Neuron (in vitro differentiated cells): ENCODE results near the gene NSMCE1.

ENCODE experiments used
- H2AFZ ChIP-seq: one replicate; pipeline ENCODE4 v1.6.1; 2013; ENCODE audit warnings: low read depth, mild to moderate bottlenecking, inconsistent platforms, low read length, moderate library complexity
- H3K27me3 ChIP-seq: one replicate; pipeline ENCODE4 v1.6.1; 2013; ENCODE audit warnings: low read length; ENCODE audit not compliant: insufficient read depth
- H3K36me3 ChIP-seq: one replicate; pipeline ENCODE4 v1.6.1; 2013; ENCODE audit warnings: low read length; ENCODE audit not compliant: insufficient read depth
- H3K4me1 ChIP-seq: one replicate; pipeline ENCODE4 v1.6.1; 2013; ENCODE audit warnings: low read length; ENCODE audit not compliant: insufficient read depth
- H3K4me3 ChIP-seq: 2 replicates; pipeline ENCODE4 v1.5.1; 2013; ENCODE audit warnings: mild to moderate bottlenecking, low read length, moderate library complexity
- H3K9me3 ChIP-seq: one replicate; pipeline ENCODE4 v1.6.1; 2013; ENCODE audit warnings: low read length

Gene NSMCE1

GRCh38 chr16:27185776-27186130, 82.8 kb downstream of the NSMCE1 start:
- Histone ChIP-seq H3K4me1 (no peaks in the 10 kb centered on the region), H3K36me3 (no peaks in the 10 kb centered on the region), H3K4me3 (no peak overlapping the region), H3K27me3 (peaks cover 4% of the 10 kb centered on the region), H3K9me3 (no peaks in the 10 kb centered on the region), H2AFZ (no peak overlapping the region)

DNA sequence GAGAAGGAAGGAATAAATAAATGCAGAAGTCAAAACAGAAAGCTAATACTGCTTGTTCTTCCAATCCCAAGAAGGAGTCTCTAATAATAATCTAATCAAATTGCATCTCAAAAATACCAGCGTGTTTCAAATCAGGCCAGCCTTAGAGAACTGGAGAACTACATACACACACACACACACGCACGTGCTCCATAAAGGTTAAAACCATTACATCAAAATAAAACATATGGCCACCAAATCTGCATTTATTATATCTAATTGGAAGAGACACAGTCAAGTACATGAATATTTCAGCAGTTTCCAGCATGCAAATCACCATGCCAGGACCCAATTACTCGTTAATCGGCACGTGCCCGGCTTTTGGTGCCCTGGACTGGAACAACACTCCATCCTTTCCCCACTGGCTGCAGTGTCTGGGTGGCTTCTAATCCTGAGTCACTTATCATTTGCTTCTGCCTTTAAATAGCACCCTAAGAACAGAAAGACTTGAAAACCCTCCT, 85.6 kb downstream of the NSMCE1 start:
- H3K4me1 ChIP-seq: no peaks in the 10 kb centered on the region
- no peak overlapping the region for H3K4me3 ChIP-seq
- H3K36me3 ChIP-seq: no peaks in the 10 kb centered on the region
- no peak overlapping the region for H2AFZ ChIP-seq
- no peaks in the 10 kb centered on the region for H3K27me3 ChIP-seq
- no peaks in the 10 kb centered on the region for H3K9me3 ChIP-seq

- Histone ChIP-seq H3K4me3 (no peak overlapping the region), H3K27me3 (no peaks in the 10 kb centered on the region), H3K36me3 (no peaks in the 10 kb centered on the region), H2AFZ (no peak overlapping the region), H3K9me3 (no peaks in the 10 kb centered on the region), H3K4me1 (no peaks in the 10 kb centered on the region)
Measured at GRCh38 chr16:27181019-27181790, 87.4 kb downstream of the NSMCE1 start.

DNA sequence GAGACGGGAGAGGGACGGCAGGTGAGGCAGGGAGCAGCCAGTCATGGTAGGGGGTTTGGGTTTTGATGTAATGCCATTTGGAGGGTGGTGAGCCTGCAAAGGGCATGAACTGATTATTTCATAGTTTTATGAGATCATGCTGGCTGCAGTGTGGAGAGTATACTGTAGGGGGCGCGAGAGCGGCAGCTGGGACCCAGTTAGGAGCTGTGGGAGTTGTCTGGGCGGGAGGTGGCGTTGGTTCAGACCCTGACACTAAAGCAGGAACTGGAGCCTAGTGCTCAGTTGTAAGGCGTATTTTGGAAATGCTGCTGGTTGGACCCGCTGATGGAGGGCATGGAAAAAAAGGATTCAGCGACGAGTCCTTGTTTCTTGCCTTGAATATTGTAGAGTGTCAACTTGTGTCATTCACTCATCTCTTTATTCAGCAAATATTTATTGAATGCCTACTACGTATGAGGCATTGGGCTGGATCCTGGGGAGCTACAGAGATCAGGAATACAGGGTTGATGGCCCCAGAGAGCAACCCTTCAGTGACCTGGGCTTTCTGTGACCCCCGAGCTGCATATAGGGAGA, 89.0 kb downstream of the NSMCE1 start:
- H3K4me3 ChIP-seq: no peak overlapping the region

GRCh38 chr16:27177031-27177774, 91.4 kb downstream of the NSMCE1 start:
- Histone ChIP-seq H3K36me3 (no peaks in the 10 kb centered on the region), H2AFZ (no peak overlapping the region), H3K9me3 (no peaks in the 10 kb centered on the region), H3K4me3 (no peak overlapping the region), H3K27me3 (no peaks in the 10 kb centered on the region), H3K4me1 (no peaks in the 10 kb centered on the region)

More for the DNA sequence above, 89.0 kb downstream of the NSMCE1 start:
- Histone ChIP-seq H3K9me3 (no peaks in the 10 kb centered on the region), H3K27me3 (no peaks in the 10 kb centered on the region), H3K36me3 (no peaks in the 10 kb centered on the region), H2AFZ (no peak overlapping the region), H3K4me1 (no peaks in the 10 kb centered on the region)

- Histone ChIP-seq H3K36me3 (no peaks in the 10 kb centered on the region), H3K27me3 (no peaks in the 10 kb centered on the region), H3K9me3 (no peaks in the 10 kb centered on the region), H3K4me1 (no peaks in the 10 kb centered on the region), H3K4me3 (no peak overlapping the region), H2AFZ (no peak overlapping the region)
Measured at GRCh38 chr16:27175888-27176287, 92.7 kb downstream of the NSMCE1 start.
